HL-60/S4 (cell line): Measurements from ENCODE around the gene CHRM5.
"Not testable (repeated sequence)": the region's sequence is repeated elsewhere in the genome, so short reads cannot be mapped to it uniquely, and the experiment has no call there.

Experiments
- in situ Hi-C: fragments of 300-500 bp; cut with MboI; formaldehyde crosslinking; loops from 2 replicates; pipeline ENCODE4 v1.14.3; 2022; ENCODE audit warnings: low sequenced_read_pairs

The CHRM5 gene

GRCh38 chr15:33987444-33987843 lies 19.1 kb downstream of the CHRM5 start:
- in situ Hi-C loops, result no loop called here

- in situ Hi-C loops, result no loop called here
Observed at GRCh38 chr15:33988384-33988783, 20.1 kb downstream of the CHRM5 start.

GRCh38 chr15:33994005-33994615 lies 25.8 kb downstream of the CHRM5 start:
- in situ Hi-C loops, result no loop called here

GRCh38 chr15:33995666-33996065 lies 27.4 kb downstream of the CHRM5 start:
- in situ Hi-C loops, result not testable (repeated sequence)

DNA sequence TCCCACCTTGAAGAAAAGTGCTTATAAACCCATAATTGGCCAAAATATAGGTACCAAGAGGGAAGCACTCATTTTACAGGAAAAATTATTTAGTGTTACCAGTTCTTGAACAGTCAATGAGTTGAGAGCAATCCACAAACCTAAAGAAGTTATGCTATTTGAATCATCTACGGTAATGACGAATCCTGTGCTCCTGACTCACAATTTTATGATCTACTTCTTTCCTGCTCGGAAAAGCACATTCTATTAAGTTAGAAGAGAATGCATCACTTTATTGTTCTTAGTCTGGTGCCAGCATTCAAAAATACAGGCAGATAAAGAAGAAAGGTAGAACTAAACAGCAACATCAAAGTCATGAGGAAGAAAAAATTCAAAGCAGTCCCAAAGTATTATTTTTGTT lies 33.2 kb downstream of the CHRM5 start:
- in situ Hi-C loops, result no loop called here

GRCh38 chr15:34006381-34006780 lies 38.1 kb downstream of the CHRM5 start:
- in situ Hi-C loops, result no loop called here

- in situ Hi-C loops, result no loop called here
Observed at GRCh38 chr15:34009656-34010055, 41.4 kb downstream of the CHRM5 start.

DNA sequence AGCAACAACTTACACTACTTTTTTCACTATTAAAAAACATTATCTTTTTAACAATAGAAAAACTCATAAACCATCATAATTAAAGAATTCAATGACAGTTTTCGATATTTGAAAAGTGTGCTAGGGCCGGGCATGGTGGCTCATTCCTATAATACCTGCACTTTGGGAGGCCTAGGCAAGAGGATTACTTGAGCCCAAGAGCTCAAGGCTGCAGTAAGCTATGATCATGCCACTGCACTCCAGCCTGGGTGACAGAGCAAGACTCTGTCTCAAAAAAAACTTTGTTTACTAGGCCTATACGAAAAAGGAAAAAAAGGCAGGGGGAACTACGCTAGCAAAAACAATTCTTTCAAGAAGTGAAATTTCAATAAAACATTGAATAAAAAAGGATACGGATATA lies 42.6 kb downstream of the CHRM5 start:
- in situ Hi-C loops, result no loop called here

DNA sequence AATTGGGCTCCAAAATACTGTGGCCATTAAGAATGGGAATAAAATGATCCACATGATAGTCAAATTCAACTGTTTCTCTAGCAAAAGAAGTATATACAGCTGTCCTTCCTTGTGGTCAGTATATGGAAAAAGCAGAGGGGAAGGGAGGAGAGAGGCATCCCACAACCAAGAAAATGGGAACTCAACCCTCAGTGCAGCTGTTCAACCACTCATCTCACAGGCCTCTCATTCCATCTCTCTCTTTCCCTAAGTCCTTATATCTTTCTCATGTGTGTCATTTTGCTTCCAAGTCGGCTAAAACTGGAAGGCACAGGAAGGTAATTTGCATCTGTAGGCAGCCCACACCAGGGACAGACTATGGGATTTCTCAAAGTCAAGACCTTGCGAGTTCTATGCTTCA lies 43.2 kb downstream of the CHRM5 start:
- in situ Hi-C loops, result no loop called here

- in situ Hi-C loops, result no loop called here
Observed at GRCh38 chr15:34012461-34013028, 44.2 kb downstream of the CHRM5 start.

DNA sequence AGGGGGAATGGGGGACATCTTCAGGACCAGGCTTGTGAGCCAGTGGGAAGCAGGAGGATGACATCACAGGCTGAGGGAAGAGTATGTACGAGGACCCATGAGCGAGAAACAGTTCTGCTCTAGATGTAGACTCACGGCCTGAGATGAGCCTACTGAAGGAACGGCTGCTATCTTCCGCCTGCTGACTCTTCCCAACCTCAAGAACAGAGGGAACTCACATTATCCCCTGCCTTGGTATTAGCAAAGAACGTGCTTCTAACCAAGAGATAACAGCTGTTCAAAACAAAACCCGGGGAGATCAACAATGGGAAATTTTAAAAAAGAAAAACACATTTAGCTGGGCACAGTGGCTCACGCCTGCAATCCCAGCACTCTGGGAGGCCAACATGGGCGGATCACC lies 45.4 kb downstream of the CHRM5 start:
- in situ Hi-C loops, result no loop called here

DNA sequence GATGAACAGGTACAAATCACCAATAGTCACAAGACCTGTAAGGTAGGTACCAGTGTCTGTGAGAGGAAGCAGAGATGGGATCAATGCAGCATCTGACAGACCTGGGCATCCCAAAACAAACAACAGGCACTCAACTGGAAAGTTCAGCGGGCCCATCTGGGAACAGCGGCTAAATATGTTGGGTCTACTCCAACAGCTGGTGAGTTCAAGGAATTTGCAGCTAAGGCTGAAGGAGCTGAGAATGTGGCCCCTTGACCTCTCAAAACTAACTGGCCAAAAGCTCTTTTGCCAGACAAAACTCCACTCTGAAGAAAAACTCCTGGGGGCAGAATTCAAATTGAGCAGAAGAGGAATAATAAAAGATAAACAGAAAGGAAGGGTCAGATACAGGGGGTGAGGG lies 46.3 kb downstream of the CHRM5 start:
- in situ Hi-C loops, result no loop called here

- in situ Hi-C loops, result no loop called here
Observed at GRCh38 chr15:34018021-34018645, 49.8 kb downstream of the CHRM5 start.

- in situ Hi-C loops, result not testable (repeated sequence)
Observed at GRCh38 chr15:34018738-34019137, 50.4 kb downstream of the CHRM5 start.

DNA sequence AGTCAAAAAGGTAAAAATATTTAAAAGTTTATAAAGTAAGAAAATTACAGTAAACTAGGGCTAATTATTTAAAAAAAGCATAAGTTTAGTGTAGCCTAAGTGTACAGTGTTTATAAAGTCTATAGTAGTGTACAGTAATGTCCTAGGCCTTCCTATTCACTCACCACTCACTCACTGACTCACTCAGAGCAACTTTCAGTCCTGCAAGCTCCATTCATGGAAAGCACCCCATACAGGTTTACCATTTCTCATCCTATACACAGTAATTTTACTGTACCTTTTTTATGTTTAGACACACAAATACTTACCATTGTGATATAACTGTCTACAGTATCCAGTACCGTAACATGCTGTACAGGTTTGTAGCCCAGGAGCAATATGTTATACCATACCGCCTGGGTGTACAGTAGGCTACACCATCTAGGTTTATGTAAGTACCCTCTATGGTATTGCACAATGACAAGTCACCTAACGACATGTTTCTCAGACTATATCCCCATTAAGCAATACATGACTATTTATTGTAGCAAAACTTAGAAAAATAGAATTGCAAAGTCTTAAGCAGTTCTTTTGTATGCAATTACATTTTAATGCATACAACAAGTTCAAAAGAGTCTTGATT lies 51.2 kb downstream of the CHRM5 start:
- in situ Hi-C loops, result no loop called here

DNA sequence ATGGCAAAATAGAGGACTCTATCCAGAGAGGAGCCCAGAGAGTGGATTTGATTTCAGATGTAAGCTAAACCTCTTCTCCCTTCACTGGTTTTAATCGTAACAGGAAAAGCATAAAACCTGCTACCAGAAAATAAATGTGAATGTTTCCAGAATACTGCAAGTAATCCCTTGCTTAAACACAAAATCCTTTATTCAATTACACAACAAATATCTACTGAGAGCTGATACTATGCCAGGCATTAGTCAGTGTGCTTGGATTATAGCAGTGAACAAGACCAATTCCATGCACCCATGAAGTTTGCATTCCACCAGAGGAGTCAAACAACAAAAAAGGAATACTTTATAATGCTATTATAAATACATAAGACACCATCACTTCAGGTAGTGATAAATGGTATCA lies 55.6 kb downstream of the CHRM5 start:
- in situ Hi-C loops, result no loop called here

- in situ Hi-C loops, result no loop called here
Observed at GRCh38 chr15:34025252-34025651, 57.0 kb downstream of the CHRM5 start.

DNA sequence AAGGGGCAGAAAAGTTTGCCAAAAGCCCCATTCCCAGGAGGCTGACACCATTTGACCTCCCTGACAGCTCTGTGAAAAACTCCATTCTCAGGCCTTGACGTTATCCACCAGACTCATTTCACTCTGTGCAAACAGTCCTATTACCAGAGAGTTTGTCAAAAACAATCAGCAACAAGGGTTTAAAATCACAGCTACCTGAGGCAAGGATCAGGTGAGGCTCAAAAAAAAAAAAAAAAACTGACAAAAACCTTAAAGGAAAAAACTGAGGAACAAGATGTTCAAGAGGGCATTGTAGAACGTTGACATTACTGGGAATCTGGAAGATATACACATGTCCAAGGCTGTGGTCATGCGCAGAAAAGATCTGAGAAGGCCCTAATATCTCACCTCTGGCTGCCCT lies 59.3 kb downstream of the CHRM5 start:
- in situ Hi-C loops, result no loop called here

- in situ Hi-C loops, result no loop called here
Observed at GRCh38 chr15:34031987-34032760, 63.9 kb downstream of the CHRM5 start.

DNA sequence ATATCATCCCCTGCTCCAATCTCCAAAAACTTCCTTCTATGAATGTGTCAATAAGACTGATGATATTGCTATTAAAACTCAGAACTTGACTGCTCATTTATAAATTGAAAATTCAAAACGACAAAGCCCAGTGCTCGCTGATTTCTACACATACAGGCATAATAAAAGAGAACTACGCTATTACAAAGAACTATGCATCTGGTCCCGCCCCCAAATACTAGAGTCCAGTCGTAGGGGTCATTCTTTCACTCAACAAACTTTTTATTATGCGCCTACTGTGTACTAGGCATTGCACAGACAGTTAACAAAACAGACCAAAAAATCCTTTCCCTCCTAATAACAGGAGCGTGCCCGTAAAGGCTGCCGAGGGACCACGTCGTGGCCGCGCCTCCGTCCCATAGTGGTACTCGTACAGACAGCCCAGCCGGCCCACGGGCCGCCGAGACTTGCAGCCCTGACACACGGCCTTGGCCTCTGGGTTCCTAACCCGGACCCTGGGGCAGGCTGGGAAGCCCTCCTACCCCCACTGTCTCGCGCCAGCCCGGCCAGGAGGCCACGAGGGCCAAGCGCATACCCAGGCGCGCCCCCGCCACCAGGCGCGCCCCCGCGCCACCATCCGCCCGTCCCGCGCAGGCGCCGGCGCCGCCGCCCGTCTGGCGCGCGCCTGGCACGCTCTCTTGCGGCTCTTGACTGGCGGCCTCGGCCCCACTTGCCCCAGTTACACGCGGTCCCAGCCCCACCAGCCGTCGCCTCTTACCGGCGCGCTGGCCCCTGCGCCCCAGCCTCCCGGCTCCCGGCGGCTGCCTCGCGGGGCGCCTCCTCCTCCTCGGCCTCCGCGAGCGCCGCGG lies 70.0 kb downstream of the CHRM5 start:
- in situ Hi-C loops, result no loop called here
